Dendritic cell treated with granulocyte-macrophage colony-stimulating factor and Interleukin-4, amounts not matched to agents 40 ng/mL and 50 ng/mL, for 4 days (primary cell): Measurements from ENCODE around the gene MIF.
A peak's percentile ranks its signal among the peaks of the same experiment; 100 is the strongest.
"Not testable (repeated sequence)": the region's sequence is repeated elsewhere in the genome, so short reads cannot be mapped to it uniquely, and the experiment has no call there.

ENCODE experiments used
- H3K27ac Mint-ChIP-seq: one replicate; pipeline ENCODE4 v1.8.0; 2022; ENCODE audit warnings: mild to moderate bottlenecking, mixed read lengths
- H3K27me3 Mint-ChIP-seq: one replicate; pipeline ENCODE4 v1.8.0; 2022; ENCODE audit warnings: mild to moderate bottlenecking, mixed read lengths
- H3K36me3 Mint-ChIP-seq: one replicate; pipeline ENCODE4 v1.8.0; 2022; ENCODE audit warnings: low read depth, mixed read lengths
- H3K4me1 Mint-ChIP-seq: one replicate; pipeline ENCODE4 v1.8.0; 2022; ENCODE audit warnings: low read depth, mixed read lengths
- H3K4me3 Mint-ChIP-seq: one replicate; pipeline ENCODE4 v1.8.0; 2022; ENCODE audit warnings: mild to moderate bottlenecking, moderate library complexity, mixed read lengths
- H3K9me3 Mint-ChIP-seq: one replicate; pipeline ENCODE4 v1.8.0; 2022; ENCODE audit warnings: mixed read lengths
- intact Hi-C: fragments of 100-400 bp; cut with micrococcal nuclease; formaldehyde crosslinking; loops from one replicate; pipeline ENCODE4 v1.15.0; 2022

The MIF gene

DNA sequence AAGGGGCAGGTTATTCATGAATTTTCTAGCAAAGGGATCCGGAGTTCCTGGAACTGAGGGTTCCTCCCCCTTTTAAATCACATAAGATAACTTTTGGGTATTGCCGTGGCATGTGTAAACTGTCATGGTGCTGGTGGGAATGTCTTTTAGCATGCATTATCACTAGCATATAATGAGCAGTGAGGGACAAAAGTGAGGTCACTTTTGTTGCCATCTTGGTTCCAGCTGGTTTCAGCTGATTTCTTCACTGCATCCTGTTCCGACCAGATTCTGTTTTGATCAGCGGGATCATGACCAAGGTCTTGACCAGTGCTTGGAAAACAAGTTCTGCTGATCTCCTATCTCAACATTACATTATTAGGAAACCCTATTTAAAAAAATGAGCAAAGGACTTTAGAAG lies 7.4 kb downstream of the MIF start:
- intact Hi-C loops = no loop called here
- peaks cover 1% of the 10 kb centered on the region for H3K27me3 Mint-ChIP-seq
- H3K36me3 Mint-ChIP-seq = peaks cover 13% of the 10 kb centered on the region
- H3K27ac Mint-ChIP-seq = no peak overlapping the region
- peaks cover 15% of the 10 kb centered on the region for H3K4me1 Mint-ChIP-seq
- no peak overlapping the region for H3K4me3 Mint-ChIP-seq
- no peaks in the 10 kb centered on the region for H3K9me3 Mint-ChIP-seq

GRCh38 chr22:23903328-23903971 lies 9.3 kb downstream of the MIF start:
- no peak overlapping the region for H3K27ac Mint-ChIP-seq
- H3K27me3 Mint-ChIP-seq = peaks cover 1% of the 10 kb centered on the region
- H3K36me3 Mint-ChIP-seq = no peaks in the 10 kb centered on the region
- H3K9me3 Mint-ChIP-seq = no peaks in the 10 kb centered on the region
- no peak overlapping the region for H3K4me3 Mint-ChIP-seq
- intact Hi-C loops = no loop called here
- no peaks in the 10 kb centered on the region for H3K4me1 Mint-ChIP-seq

GRCh38 chr22:23904573-23905254 lies 10.5 kb downstream of the MIF start:
- intact Hi-C loops = no loop called here
- Mint-ChIP-seq H3K9me3 (no peaks in the 10 kb centered on the region), H3K4me1 (no peaks in the 10 kb centered on the region), H3K36me3 (no peaks in the 10 kb centered on the region), H3K4me3 (no peak overlapping the region), H3K27ac (no peak overlapping the region), H3K27me3 (peaks cover 1% of the 10 kb centered on the region)

DNA sequence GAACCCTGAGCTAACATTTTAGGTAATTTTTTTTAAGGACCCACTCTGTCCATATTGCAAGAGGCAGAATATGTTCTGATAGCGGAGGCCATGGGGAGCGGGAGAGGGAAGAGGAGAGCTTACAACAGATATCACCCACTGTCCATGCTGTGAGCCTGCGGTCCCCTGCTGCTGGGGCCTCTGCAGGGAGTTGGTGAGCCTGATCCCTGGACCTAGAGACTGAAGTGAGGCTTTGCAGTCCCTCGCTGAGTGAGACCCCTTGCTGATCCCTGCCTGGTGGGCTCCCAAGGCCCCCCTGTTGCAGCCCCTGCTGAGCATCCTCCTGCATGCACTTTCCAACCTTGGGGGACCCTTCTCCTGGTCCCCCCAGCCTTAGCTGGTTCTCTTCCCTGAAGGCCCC lies 12.5 kb downstream of the MIF start:
- H3K9me3 Mint-ChIP-seq = no peaks in the 10 kb centered on the region
- peaks cover 1% of the 10 kb centered on the region for H3K27me3 Mint-ChIP-seq
- no peaks in the 10 kb centered on the region for H3K4me1 Mint-ChIP-seq
- intact Hi-C loops = no loop called here
- no peak overlapping the region for H3K27ac Mint-ChIP-seq
- no peak overlapping the region for H3K4me3 Mint-ChIP-seq
- H3K36me3 Mint-ChIP-seq = no peaks in the 10 kb centered on the region

- H3K36me3 Mint-ChIP-seq, intact Hi-C loops, H3K4me1 Mint-ChIP-seq, H3K9me3 Mint-ChIP-seq, H3K4me3 Mint-ChIP-seq, H3K27ac Mint-ChIP-seq, H3K27me3 Mint-ChIP-seq: not testable (repeated sequence)
These were observed 13.2 kb downstream of the MIF start for GRCh38 chr22:23907423-23907822.

DNA sequence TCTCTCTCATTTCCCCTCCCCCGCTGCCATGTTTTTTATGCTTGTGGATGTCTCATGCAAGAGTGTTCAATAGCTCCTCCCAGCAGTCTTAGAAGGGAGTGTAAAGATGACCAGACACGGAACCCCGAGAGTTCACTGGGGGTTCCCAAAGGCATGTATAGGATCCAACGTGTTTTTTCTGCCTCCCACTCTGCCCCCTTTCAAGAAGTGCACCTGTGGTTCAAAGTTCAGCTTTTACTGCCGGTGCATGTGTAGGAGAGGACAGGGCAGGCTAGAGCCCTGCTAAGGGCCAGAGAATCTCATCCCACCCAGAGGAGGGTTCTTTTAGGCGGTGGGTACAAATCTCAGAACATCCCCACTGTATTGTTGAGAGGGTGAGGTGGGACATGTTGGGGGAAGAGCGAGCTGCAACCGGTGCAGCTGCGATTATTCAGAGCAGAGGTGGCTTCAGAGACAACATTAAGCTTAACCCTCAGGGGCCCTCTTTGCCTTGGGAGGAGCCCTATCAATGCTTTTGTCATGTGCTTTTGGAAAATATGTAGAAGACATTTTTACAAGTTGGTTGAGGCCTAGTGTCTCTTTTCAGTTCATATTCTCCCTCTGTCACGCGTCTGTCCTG lies 14.5 kb downstream of the MIF start:
- Mint-ChIP-seq H3K9me3 (no peaks in the 10 kb centered on the region), H3K27me3 (peaks cover 1% of the 10 kb centered on the region)
- intact Hi-C loops = no loop called here

DNA sequence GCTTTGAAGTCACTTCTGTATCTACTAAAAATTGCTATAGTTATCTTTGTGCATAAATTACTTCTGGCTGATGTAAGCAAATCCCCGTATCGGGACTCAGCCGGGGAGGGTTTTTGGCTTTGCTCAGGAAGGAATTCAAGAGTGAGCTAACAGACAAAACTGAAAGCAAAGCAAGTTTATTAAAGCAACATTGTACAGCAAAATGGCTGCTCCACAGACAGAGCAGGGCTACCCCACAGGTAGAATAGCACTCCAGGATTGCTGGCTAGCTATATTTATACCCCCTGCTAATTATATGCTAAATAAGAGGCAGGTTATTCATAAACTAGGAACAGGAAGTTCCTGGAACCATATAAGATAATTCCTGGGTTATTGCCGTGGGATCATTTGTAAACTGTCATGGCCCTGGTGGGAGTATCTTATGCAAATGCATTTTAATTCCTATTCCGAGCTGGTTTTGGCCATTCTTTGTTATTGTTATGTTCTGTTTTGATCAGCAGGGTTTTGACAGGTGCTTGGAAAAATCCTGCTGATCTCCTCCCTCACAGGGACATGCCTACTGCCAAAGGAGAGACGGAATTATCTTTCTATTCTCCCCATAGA lies 15.2 kb downstream of the MIF start:
- Mint-ChIP-seq H3K9me3 (no peaks in the 10 kb centered on the region), H3K36me3 (peaks cover 6% of the 10 kb centered on the region), H3K27me3 (peaks cover 1% of the 10 kb centered on the region), H3K27ac (no peak overlapping the region), H3K4me3 (no peak overlapping the region), H3K4me1 (peaks cover 10% of the 10 kb centered on the region)
- intact Hi-C loops = no loop called here

More for the DNA sequence above, 14.5 kb downstream of the MIF start:
- no peak overlapping the region for H3K4me3 Mint-ChIP-seq
- peaks cover 3% of the 10 kb centered on the region for H3K36me3 Mint-ChIP-seq
- H3K4me1 Mint-ChIP-seq = peaks cover 8% of the 10 kb centered on the region
- H3K27ac Mint-ChIP-seq = no peak overlapping the region

DNA sequence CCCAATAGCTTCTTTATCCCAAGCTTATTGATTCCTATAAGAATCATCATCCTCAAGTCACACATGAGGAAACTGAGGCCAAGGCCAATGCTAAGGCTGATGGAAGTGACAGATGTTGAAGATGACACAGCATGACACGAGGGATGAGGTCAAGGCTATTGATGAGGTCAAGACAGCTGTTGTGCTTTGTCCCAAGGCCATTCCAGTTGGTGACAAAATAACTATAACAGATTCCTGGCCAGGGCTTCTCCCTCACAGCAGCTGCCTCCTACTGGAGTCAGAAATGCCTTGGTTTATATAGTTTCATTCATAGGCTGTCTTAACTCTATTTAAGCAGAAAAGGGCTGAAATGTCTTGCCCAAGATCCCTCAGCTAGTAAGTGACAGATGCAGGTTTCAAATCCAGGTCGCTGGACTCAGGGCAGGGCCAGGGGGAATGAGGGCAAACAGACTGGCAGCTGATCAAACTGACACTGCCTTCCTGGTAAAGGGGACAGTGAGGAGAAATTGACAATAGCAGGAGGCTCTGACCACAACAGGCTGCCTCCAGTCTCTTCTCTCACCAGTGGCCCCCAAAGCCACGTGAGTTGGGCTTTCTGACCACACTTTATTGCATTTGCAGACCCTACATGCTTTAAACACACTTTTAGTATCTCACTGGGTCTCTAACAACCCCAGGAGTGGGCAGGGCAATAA lies 16.5 kb downstream of the MIF start:
- H3K36me3 Mint-ChIP-seq = peaks cover 6% of the 10 kb centered on the region
- intact Hi-C loops = loop anchor here (5.0 to 10.0 kb wide), 3 partner anchors 53 to 126 kb away; partner anchors contain the start of genes DDT, SLC2A11 and SMARCB1
- no peak overlapping the region for H3K4me3 Mint-ChIP-seq
- H3K27me3 Mint-ChIP-seq = no peaks in the 10 kb centered on the region
- H3K4me1 Mint-ChIP-seq = peaks cover 22% of the 10 kb centered on the region
- no peaks in the 10 kb centered on the region for H3K9me3 Mint-ChIP-seq
- no peak overlapping the region for H3K27ac Mint-ChIP-seq

DNA sequence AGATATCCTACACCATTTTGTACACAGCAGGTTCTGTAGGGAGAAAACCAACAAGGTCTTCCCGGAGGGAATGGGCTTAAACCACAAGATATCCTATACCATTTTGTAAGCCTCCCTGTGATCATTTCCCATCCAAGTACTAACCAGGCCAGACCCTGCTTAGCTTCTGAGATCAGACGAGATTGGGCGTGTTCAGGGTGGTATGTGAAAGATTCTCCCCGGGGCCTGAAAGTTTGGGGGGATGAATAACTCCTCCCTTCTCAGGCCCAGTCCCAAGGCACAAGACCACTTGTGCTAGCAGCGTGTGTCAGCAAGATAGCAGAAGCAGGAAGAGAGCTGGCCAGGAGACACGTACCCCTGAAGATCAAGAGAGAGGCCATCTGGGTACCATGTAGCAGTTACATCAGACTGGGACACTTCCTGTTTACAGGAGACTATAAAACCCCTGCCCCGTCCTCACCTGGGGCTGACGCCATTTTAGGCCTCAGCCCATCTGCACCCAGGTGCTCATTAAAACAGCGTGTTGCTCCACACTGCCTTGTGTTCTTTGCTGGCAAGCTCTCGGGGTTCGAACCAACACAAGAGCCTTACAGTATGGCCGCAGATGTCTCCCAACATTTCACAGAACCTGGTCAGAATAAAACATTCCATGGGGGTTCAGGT lies 17.3 kb downstream of the MIF start:
- H3K27ac Mint-ChIP-seq = no peak overlapping the region
- peaks cover 8% of the 10 kb centered on the region for H3K36me3 Mint-ChIP-seq
- no peaks in the 10 kb centered on the region for H3K27me3 Mint-ChIP-seq
- peaks cover 24% of the 10 kb centered on the region for H3K4me1 Mint-ChIP-seq
- no peak overlapping the region for H3K4me3 Mint-ChIP-seq
- no peaks in the 10 kb centered on the region for H3K9me3 Mint-ChIP-seq
- intact Hi-C loops = loop anchor here (5.0 to 10.0 kb wide), 3 partner anchors 54 to 127 kb away; partner anchors contain the start of genes DDT, SLC2A11 and SMARCB1

GRCh38 chr22:23912293-23912903 lies 18.2 kb downstream of the MIF start:
- peaks cover 24% of the 10 kb centered on the region for H3K4me1 Mint-ChIP-seq
- no peaks in the 10 kb centered on the region for H3K27me3 Mint-ChIP-seq
- no peak overlapping the region for H3K27ac Mint-ChIP-seq
- H3K9me3 Mint-ChIP-seq = no peaks in the 10 kb centered on the region
- peaks cover 10% of the 10 kb centered on the region for H3K36me3 Mint-ChIP-seq
- intact Hi-C loops = loop anchor here (2.0 to 10.0 kb wide), 4 partner anchors 18 to 128 kb away; partner anchors contain the start of genes DDT, MIF, SLC2A11 and SMARCB1
- no peak overlapping the region for H3K4me3 Mint-ChIP-seq

DNA sequence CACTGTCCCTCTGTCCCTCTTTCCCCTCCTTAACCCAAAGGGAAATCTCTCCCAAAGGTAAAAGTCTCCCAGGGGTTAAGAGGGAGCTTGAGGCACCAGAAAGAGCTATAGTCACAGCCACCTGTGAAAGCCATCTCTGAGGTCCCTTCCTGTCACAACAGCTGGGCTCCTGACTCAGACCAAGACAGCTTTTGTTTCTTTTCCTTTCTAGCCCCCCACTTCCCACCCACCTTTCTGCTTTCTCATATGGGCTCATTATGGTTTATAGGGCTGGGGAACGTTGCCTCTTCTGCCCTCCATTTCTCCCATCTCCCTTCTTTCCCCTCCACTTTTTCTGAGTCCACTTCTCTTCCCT lies 19.1 kb downstream of the MIF start:
- intact Hi-C loops = loop anchor here (2.0 to 10.0 kb wide), 4 partner anchors 18 to 128 kb away; partner anchors contain the start of genes DDT, MIF, SLC2A11 and SMARCB1
- peak overlapping the region; percentile 96 for H3K27ac Mint-ChIP-seq
- H3K4me1 Mint-ChIP-seq = peaks cover 24% of the 10 kb centered on the region
- peaks cover 10% of the 10 kb centered on the region for H3K36me3 Mint-ChIP-seq
- no peaks in the 10 kb centered on the region for H3K9me3 Mint-ChIP-seq
- H3K27me3 Mint-ChIP-seq = no peaks in the 10 kb centered on the region
- H3K4me3 Mint-ChIP-seq = peak overlapping the region; percentile 95

DNA sequence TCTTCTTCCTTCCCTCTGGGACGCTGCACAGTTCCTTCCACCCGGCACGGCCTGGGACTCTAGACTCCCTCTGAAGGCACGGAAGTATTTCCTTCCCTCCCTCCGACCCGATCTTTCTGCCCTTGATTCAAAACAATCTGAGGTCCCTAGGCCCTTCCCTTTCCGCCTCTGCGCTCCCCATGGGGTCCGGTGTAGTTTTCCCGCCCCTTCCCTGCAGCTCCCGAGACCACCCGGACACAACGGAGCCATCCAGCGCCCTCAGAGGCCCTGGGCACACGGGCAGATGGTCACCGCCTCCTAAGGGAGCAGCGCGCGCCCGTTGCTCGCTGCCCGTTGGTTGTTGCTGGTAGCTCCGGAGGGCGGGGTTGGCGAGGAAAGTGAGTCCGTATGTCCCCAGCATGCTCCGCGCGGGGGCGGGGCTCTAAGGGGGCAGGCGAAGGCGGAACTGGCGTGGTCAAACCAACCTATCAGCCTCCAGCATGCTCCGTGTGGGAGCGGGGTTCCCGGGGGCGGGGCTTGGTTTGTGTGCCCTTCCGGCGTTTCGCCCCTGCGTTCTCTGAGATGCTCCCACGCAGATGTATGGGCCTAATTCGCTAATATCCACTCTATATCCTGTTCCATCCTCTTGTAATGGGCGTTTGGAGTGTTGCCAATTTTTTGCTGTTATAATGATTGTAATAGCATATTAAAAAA lies 19.6 kb downstream of the MIF start:
- Mint-ChIP-seq H3K4me3 (peak overlapping the region; percentile 95), H3K9me3 (no peaks in the 10 kb centered on the region), H3K27ac (peak overlapping the region; percentile 96), H3K4me1 (peaks cover 24% of the 10 kb centered on the region), H3K27me3 (no peaks in the 10 kb centered on the region), H3K36me3 (peaks cover 10% of the 10 kb centered on the region)
- intact Hi-C loops = loop anchor here (2.0 to 10.0 kb wide), 4 partner anchors 19 to 129 kb away; partner anchors contain the start of genes DDT, MIF, SLC2A11 and SMARCB1
